MM.1S (cell line): ENCODE measurements around the gene STXBP1.

Source experiments
- EZH2 ChIP-seq: fragments of 300-600 bp; sonication (generic); optimal IDR thresholded peaks from 2 replicates; pipeline ENCODE3; 2017; ENCODE audit warnings: low read depth, mild to moderate bottlenecking, antibody characterized with exemption, low read length, mixed read lengths
- TF ChIP-seq, protein P1 (sequence below): fragments of 300-600 bp; sonication (generic); IDR thresholded peaks from 2 replicates; pipeline ENCODE4 v1.5.1; 2016; ENCODE audit warnings: antibody characterized with exemption, low read length, mixed read lengths

DNA sequence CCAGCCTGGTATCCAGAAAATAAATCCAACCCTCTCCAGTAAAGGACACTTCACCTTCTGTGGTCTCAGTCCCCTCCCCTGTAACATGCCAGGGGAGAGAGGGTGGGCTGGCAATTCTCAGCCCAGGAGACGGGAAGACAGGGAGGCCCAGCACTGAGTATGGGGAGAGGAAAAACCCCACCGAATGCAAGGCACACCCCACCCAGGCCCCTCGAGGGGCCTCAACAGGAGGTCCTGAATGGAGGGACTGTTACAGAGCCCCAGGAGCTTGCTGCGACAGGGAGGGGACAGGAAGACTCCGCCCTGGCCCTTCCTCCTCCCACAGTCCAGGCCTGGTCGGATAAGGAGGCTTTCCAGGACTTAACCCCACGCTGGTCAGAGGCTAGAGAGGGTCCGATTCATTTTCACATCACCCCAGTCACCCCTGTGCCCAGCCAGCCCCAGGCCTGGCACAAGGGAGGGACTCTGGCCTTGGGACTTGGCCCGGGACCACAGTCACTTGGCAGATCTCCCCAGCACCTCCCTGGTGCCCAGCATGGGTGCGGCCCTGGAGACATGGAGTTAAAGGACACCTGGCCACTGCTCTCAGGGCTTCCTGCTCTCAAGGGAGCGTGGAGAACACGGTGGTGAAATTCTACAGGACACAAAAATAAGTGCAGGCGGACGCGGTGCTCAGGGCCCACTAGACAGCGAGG is 44.9 kb upstream of the STXBP1 start:
- TF ChIP-seq, protein P1, sequence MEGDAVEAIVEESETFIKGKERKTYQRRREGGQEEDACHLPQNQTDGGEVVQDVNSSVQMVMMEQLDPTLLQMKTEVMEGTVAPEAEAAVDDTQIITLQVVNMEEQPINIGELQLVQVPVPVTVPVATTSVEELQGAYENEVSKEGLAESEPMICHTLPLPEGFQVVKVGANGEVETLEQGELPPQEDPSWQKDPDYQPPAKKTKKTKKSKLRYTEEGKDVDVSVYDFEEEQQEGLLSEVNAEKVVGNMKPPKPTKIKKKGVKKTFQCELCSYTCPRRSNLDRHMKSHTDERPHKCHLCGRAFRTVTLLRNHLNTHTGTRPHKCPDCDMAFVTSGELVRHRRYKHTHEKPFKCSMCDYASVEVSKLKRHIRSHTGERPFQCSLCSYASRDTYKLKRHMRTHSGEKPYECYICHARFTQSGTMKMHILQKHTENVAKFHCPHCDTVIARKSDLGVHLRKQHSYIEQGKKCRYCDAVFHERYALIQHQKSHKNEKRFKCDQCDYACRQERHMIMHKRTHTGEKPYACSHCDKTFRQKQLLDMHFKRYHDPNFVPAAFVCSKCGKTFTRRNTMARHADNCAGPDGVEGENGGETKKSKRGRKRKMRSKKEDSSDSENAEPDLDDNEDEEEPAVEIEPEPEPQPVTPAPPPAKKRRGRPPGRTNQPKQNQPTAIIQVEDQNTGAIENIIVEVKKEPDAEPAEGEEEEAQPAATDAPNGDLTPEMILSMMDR = no peak
- TF ChIP-seq EZH2 = no peak
